GM18519 (cell line): ENCODE results near the gene TSEN54.
"Not testable (repeated sequence)": the region's sequence is repeated elsewhere in the genome, so short reads cannot be mapped to it uniquely, and the experiment has no call there.

Experiments
- ATAC-seq: cut with Tn5 transposase; IDR thresholded peaks from one replicate; pipeline ENCODE4 v1.9.1; 2021; ENCODE audit warnings: mild to moderate bottlenecking, moderate library complexity; ENCODE audit not compliant: unreplicated experiment, low FRiP score

Gene TSEN54

GRCh38 chr17:75515496-75516254, 653 bp upstream of the TSEN54 start, which contains the start of gene CASKIN2:
Gene CASKIN2 (minus strand): TSS chr17:75515537. CDS start chr17:75513804, 1,733 bp downstream.
- ATAC-seq, result peak; percentile 9

GRCh38 chr17:75516619-75517296, 430 bp downstream of the TSEN54 start:
- peak; percentile 12 for ATAC-seq

GRCh38 chr17:75517297-75517865, 1.1 kb downstream of the TSEN54 start:
- no peak for ATAC-seq

GRCh38 chr17:75518201-75518600, 1.9 kb downstream of the TSEN54 start:
- ATAC-seq, result no peak

GRCh38 chr17:75518983-75519537, 2.7 kb downstream of the TSEN54 start:
- no peak for ATAC-seq

GRCh38 chr17:75520413-75520812, 4.1 kb downstream of the TSEN54 start:
- ATAC-seq, result not testable (repeated sequence)

- ATAC-seq, result no peak
Observed at GRCh38 chr17:75521290-75521689, 5.0 kb downstream of the TSEN54 start.

- ATAC-seq, result no peak
Observed at GRCh38 chr17:75521951-75522727, 5.8 kb downstream of the TSEN54 start.

GRCh38 chr17:75523647-75524046, 7.3 kb downstream of the TSEN54 start:
- ATAC-seq, result no peak

- ATAC-seq, result no peak
Observed at GRCh38 chr17:75524269-75524969, 8.1 kb downstream of the TSEN54 start.

GRCh38 chr17:75524970-75525805, 8.9 kb downstream of the TSEN54 start, which contains the start of gene LLGL2:
Gene LLGL2 (plus strand): TSS chr17:75525697. CDS start chr17:75543427, 17,730 bp downstream.
- no peak for ATAC-seq

GRCh38 chr17:75525806-75526554, 9.7 kb downstream of the TSEN54 start:
- no peak for ATAC-seq

- ATAC-seq, result no peak
Observed at GRCh38 chr17:75526555-75527270, 10.4 kb downstream of the TSEN54 start.

- no peak for ATAC-seq
Observed at GRCh38 chr17:75530837-75531720, 14.8 kb downstream of the TSEN54 start.

- ATAC-seq, result no peak
Observed at GRCh38 chr17:75531721-75532072, 15.4 kb downstream of the TSEN54 start.

GRCh38 chr17:75535119-75535537, 18.8 kb downstream of the TSEN54 start:
- ATAC-seq, result no peak

- ATAC-seq, result no peak
Observed at GRCh38 chr17:75535871-75536270, 19.5 kb downstream of the TSEN54 start.
